ENCODE measurements around the gene SPATA21. TPM values are rescaled to one million over a fixed set of nuclear protein-coding genes. Genes with fewer than 3 reads are reported as not detected.
A peak's percentile ranks its signal among the peaks of the same experiment; 100 is the strongest.

The SPATA21 gene
- polyA plus RNA-seq, 3 donors, result not detected

GRCh38 chr1:16449666-16450065, 12.4 kb upstream of the SPATA21 start:
- Histone ChIP-seq H3K79me2 (ENCODE audit: insufficient read depth, low read length) (peaks cover 30% of the 10 kb centered on the region), H2AFZ (ENCODE audit: insufficient read depth, low read depth, low read length, poor library complexity, severe bottlenecking) (no peak overlapping the region), H4K20me1 (ENCODE audit: insufficient read depth, low read length) (peaks cover 98% of the 10 kb centered on the region), H3K36me3 (replicated peaks in 1 of 2; ENCODE audit: control insufficient read depth in 1 of 2, insufficient read depth in 2 of 2, low read length in 2 of 2) (peaks cover 88 to 100% of the 10 kb centered on the region in 2 donors), H3K27me3 (ENCODE audit: control insufficient read depth in 2 of 2, insufficient read depth in 2 of 2, low read length in 2 of 2) (no peaks in the 10 kb centered on the region), H3K4me1 (ENCODE audit: control insufficient read depth in 1 of 2, insufficient read depth in 2 of 2, low read length in 2 of 2) (peaks cover 5 to 7% of the 10 kb centered on the region in 2 donors), H3K27ac (ENCODE audit: low read depth in 1 of 2, low read length in 2 of 2) (no peak overlapping the region), H3K4me3 (replicated peaks in 1 of 3; ENCODE audit: low read depth in 2 of 3, low read length in 3 of 3) (no peak overlapping the region), H3K4me2 (replicated peaks; ENCODE audit: extremely low read depth, low read length, poor library complexity, severe bottlenecking) (no peak overlapping the region), H3K9ac (ENCODE audit: insufficient read depth, low read length, poor library complexity, severe bottlenecking) (no peak overlapping the region), H3K9me3 (replicated peaks in 1 of 2; ENCODE audit: control insufficient read depth in 1 of 2, insufficient read depth in 1 of 2, low read length in 2 of 2) (no peaks in the 10 kb centered on the region)
- H3K9me3 Mint-ChIP-seq, result peaks cover 0 to 1% (median 0%) of the 10 kb centered on the region in 7 donors
- H3K36me3 Mint-ChIP-seq, result peaks cover 73 to 99% of the 10 kb centered on the region in 2 donors
- peak overlapping the region in 2 of 7 donors; percentile 38 to 64 for H3K27ac Mint-ChIP-seq
- H3K4me3 Mint-ChIP-seq, result no peak overlapping the region
- peaks cover 0 to 1% (median 0%) of the 10 kb centered on the region in 3 donors for H3K27me3 Mint-ChIP-seq (ENCODE audit: low read depth in 3 of 3)
- intact Hi-C loops (cut with micrococcal nuclease), result no loop called here
- 100% methylated on average over 3 of the region's 5 CpGs for whole genome bisulfite sequencing (ENCODE audit: insufficient coverage)
- no peak for TF ChIP-seq CTCF (IDR thresholded peaks at IDR 0.05)
- peaks cover 7% of the 10 kb centered on the region for H3K4me1 Mint-ChIP-seq
- no peak for DNase-seq

GRCh38 chr1:16449065-16449464, 11.8 kb upstream of the SPATA21 start:
- intact Hi-C loops (cut with micrococcal nuclease), result no loop called here

More at GRCh38 chr1:16449065-16449464, 11.8 kb upstream of the SPATA21 start:
- peaks cover 30% of the 10 kb centered on the region for H3K79me2 ChIP-seq (ENCODE audit: insufficient read depth, low read length)
- H3K36me3 ChIP-seq (replicated peaks in 1 of 2; ENCODE audit: control insufficient read depth in 1 of 2, insufficient read depth in 2 of 2, low read length in 2 of 2), result peaks cover 83 to 97% of the 10 kb centered on the region in 2 donors
- H3K4me2 ChIP-seq (replicated peaks; ENCODE audit: extremely low read depth, low read length, poor library complexity, severe bottlenecking), result no peak overlapping the region
- peaks cover 76 to 99% of the 10 kb centered on the region in 2 donors for H3K36me3 Mint-ChIP-seq
- H2AFZ ChIP-seq (ENCODE audit: insufficient read depth, low read depth, low read length, poor library complexity, severe bottlenecking), result no peak overlapping the region
- peaks cover 0 to 1% (median 0%) of the 10 kb centered on the region in 3 donors for H3K27me3 Mint-ChIP-seq (ENCODE audit: low read depth in 3 of 3)
- H3K9me3 ChIP-seq (replicated peaks in 1 of 2; ENCODE audit: control insufficient read depth in 1 of 2, insufficient read depth in 1 of 2, low read length in 2 of 2), result no peaks in the 10 kb centered on the region
- peaks cover 11 to 13% of the 10 kb centered on the region in 2 donors for H3K4me1 ChIP-seq (ENCODE audit: control insufficient read depth in 1 of 2, insufficient read depth in 2 of 2, low read length in 2 of 2)
- H3K4me3 ChIP-seq (replicated peaks in 1 of 3; ENCODE audit: low read depth in 2 of 3, low read length in 3 of 3), result no peak overlapping the region
- peak overlapping the region in 1 of 7 donors; percentile 38 for H3K27ac Mint-ChIP-seq
- peaks cover 98% of the 10 kb centered on the region for H4K20me1 ChIP-seq (ENCODE audit: insufficient read depth, low read length)
- 91% methylated on average over 4 of the region's 4 CpGs for WGBS (ENCODE audit: insufficient coverage)
- H3K9ac ChIP-seq (ENCODE audit: insufficient read depth, low read length, poor library complexity, severe bottlenecking), result no peak overlapping the region
- H3K27ac ChIP-seq (ENCODE audit: low read depth in 1 of 2, low read length in 2 of 2), result no peak overlapping the region
- H3K4me3 Mint-ChIP-seq, result no peak overlapping the region
- H3K4me1 Mint-ChIP-seq, result peaks cover 13% of the 10 kb centered on the region
- no peak for TF ChIP-seq CTCF (IDR thresholded peaks at IDR 0.05)
- DNase-seq, result no peak
- peaks cover 0 to 5% (median 0%) of the 10 kb centered on the region in 7 donors for H3K9me3 Mint-ChIP-seq
- no peaks in the 10 kb centered on the region for H3K27me3 ChIP-seq (ENCODE audit: control insufficient read depth in 2 of 2, insufficient read depth in 2 of 2, low read length in 2 of 2)

Measured in CD14-positive monocyte (primary cell).